Measurements from ENCODE around the gene NELFB. TPM values are rescaled to one million over a fixed set of nuclear protein-coding genes. Genes with fewer than 3 reads are reported as not detected.

Gene NELFB
- total RNA-seq, 1 donor from 2014 or later: 47.7 TPM

GRCh38 chr9:137228506-137228967, 26.6 kb upstream of the NELFB start:
- TF ChIP-seq CTCF (conservative IDR thresholded peaks at IDR 0.05; ENCODE audit: low read depth, low read length): no peak
- DNase-seq (ENCODE audit: low read depth): no peak

GRCh38 chr9:137228968-137229896, 25.9 kb upstream of the NELFB start:
- no peak for TF ChIP-seq CTCF (conservative IDR thresholded peaks at IDR 0.05; ENCODE audit: low read depth, low read length)
- no peak overlapping the region for H3K4me3 ChIP-seq (ENCODE audit: low read depth, low read length)
- DNase-seq (ENCODE audit: low read depth): no peak

More at GRCh38 chr9:137228506-137228967, 26.6 kb upstream of the NELFB start:
- no peak overlapping the region for H3K4me3 ChIP-seq (ENCODE audit: low read depth, low read length)

- no peak for TF ChIP-seq CTCF (conservative IDR thresholded peaks at IDR 0.05; ENCODE audit: low read depth, low read length)
Observed at GRCh38 chr9:137229903-137230704, 25.0 kb upstream of the NELFB start.

GRCh38 chr9:137230705-137231371, 24.3 kb upstream of the NELFB start, which contains the start of gene SLC34A3:
SLC34A3 (plus strand) TSS chr9:137230901; CDS start chr9:137231703, 802 bp downstream.
- no peak within 1 kb of the TSS for H3K4me3 ChIP-seq (ENCODE audit: low read depth, low read length)
- DNase-seq (ENCODE audit: low read depth): no peak
- no peak for TF ChIP-seq CTCF (conservative IDR thresholded peaks at IDR 0.05; ENCODE audit: low read depth, low read length)

More at GRCh38 chr9:137229903-137230704, 25.0 kb upstream of the NELFB start:
- DNase-seq (ENCODE audit: low read depth): no peak
- no peak overlapping the region for H3K4me3 ChIP-seq (ENCODE audit: low read depth, low read length)

GRCh38 chr9:137231372-137232039, 23.6 kb upstream of the NELFB start:
- peak overlapping the region; percentile 16 for H3K4me3 ChIP-seq (ENCODE audit: low read depth, low read length)
- no peak for TF ChIP-seq CTCF (conservative IDR thresholded peaks at IDR 0.05; ENCODE audit: low read depth, low read length)
- no peak for DNase-seq (ENCODE audit: low read depth)

GRCh38 chr9:137232101-137232500, 23.0 kb upstream of the NELFB start:
- TF ChIP-seq CTCF (conservative IDR thresholded peaks at IDR 0.05; ENCODE audit: low read depth, low read length): no peak
- H3K4me3 ChIP-seq (ENCODE audit: low read depth, low read length): peak overlapping the region; percentile 16
- no peak for DNase-seq (ENCODE audit: low read depth)
